OCI-LY7 (cell line): ENCODE measurements around the gene JADE3. TPM values are rescaled to one million over a fixed set of nuclear protein-coding genes. Genes with fewer than 3 reads are reported as not detected.

Experiments
- BruUV-seq: library from RNA; stranded (reverse); fragments of 400-500 nt; replicated peaks from 2 replicates; lab custom pipeline; 2021; lab: Mats Ljungman, UMichigan
- CTCF ChIA-PET: fragments of 300-600 bp; sonication (Branson Sonifier 250); formaldehyde crosslinking; loops from one replicate; lab custom pipeline; 2022; ENCODE audit warnings: antibody characterized with exemption; ENCODE audit not compliant: unreplicated experiment; lab: Charles Lee
- POLR2A ChIA-PET: fragments of 300-600 bp; sonication (Branson Sonifier 250); formaldehyde crosslinking; loops from one replicate; lab custom pipeline; 2022; ENCODE audit warnings: antibody characterized with exemption; lab: Charles Lee
- DNase-seq: peaks from one replicate; pipeline ENCODE4 v3.0.0-alpha.2; 2015; ENCODE audit warnings: low spot score
- H2AFZ ChIP-seq: fragments of 200-600 bp; sonication (generic), shearing (Covaris generic); 2 replicates; pipeline ENCODE4 v1.6.1; 2014; ENCODE audit warnings: mild to moderate bottlenecking, antibody characterized with exemption, low read length, moderate library complexity
- H3K27ac ChIP-seq: fragments of 200-600 bp; sonication (generic); 2 replicates; pipeline ENCODE4 v1.5.1; 2014; ENCODE audit warnings: mixed run types, low read depth, mild to moderate bottlenecking, moderate library complexity, low read length, inconsistent platforms; ENCODE audit not compliant: poor library complexity, severe bottlenecking
- H3K36me3 ChIP-seq: fragments of 200-600 bp; sonication (generic); 2 replicates; pipeline ENCODE4 v1.6.1; 2014; ENCODE audit warnings: mild to moderate bottlenecking, antibody characterized with exemption, low read length, moderate library complexity, mixed read lengths; ENCODE audit not compliant: insufficient read depth
- H3K4me1 ChIP-seq: fragments of 200-600 bp; sonication (generic); 2 replicates; pipeline ENCODE4 v1.5.1; 2014; ENCODE audit warnings: mild to moderate bottlenecking, low read length; ENCODE audit not compliant: insufficient read depth, poor library complexity, severe bottlenecking
- H3K4me2 ChIP-seq: fragments of 200-600 bp; sonication (generic); 2 replicates; pipeline ENCODE4 v1.6.1; 2014; ENCODE audit warnings: mild to moderate bottlenecking, low read length
- H3K4me3 ChIP-seq: fragments of 200-600 bp; sonication (generic); 2 replicates; pipeline ENCODE4 v1.5.1; 2014; ENCODE audit warnings: mild to moderate bottlenecking, low read depth, low read length; ENCODE audit not compliant: poor library complexity, severe bottlenecking
- H3K79me2 ChIP-seq: fragments of 200-600 bp; sonication (generic); 2 replicates; pipeline ENCODE4 v1.6.1; 2016; ENCODE audit warnings: low read depth, mild to moderate bottlenecking, low read length, moderate library complexity, mixed read lengths; ENCODE audit not compliant: insufficient read depth
- H3K9me2 ChIP-seq: fragments of 200-600 bp; sonication (generic); 2 replicates; pipeline ENCODE4 v1.6.1; 2016; ENCODE audit warnings: mild to moderate bottlenecking, low read length, mixed read lengths; ENCODE audit not compliant: insufficient read depth
- H3K9me3 ChIP-seq: fragments of 200-600 bp; sonication (generic); 2 replicates; pipeline ENCODE4 v1.6.1; 2014; ENCODE audit warnings: mild to moderate bottlenecking, mixed run types, low read length, mixed read lengths
- H4K20me1 ChIP-seq: fragments of 200-600 bp; sonication (generic); 2 replicates; pipeline ENCODE4 v1.6.1; 2014; ENCODE audit warnings: mild to moderate bottlenecking, antibody characterized with exemption, low read length, moderate library complexity, mixed read lengths; ENCODE audit not compliant: insufficient read depth
- EZH2phosphoT487 ChIP-seq: fragments of 200-600 bp; sonication (generic); IDR thresholded peaks from 2 replicates; pipeline ENCODE4 v1.6.1; 2018; ENCODE audit warnings: low read depth, borderline replicate concordance, mild to moderate bottlenecking, mixed run types, antibody characterized with exemption, low read length, moderate library complexity, mixed read lengths
- intact Hi-C: fragments of 100-400 bp; cut with micrococcal nuclease; formaldehyde crosslinking; loops from one replicate; pipeline ENCODE4 v1.10.0; 2022; ENCODE audit not compliant: unreplicated experiment
- total RNA-seq, 2 experiments: library from RNA; depleted of rRNA in 1 of 2; stranded (reverse); fragments of >200 nt in 1 of 2; shearing (Covaris generic) in 1 of 2; gene quantifications; 2 replicates each; pipeline ENCODE4 v1.2.3, GENCODE V29; 2014 to 2022
- TF ChIP-seq, protein P1 (sequence below): fragments of 200-600 bp; sonication (generic); conservative IDR thresholded peaks from 2 replicates; pipeline ENCODE4 v1.5.1; 2014; ENCODE audit warnings: mild to moderate bottlenecking, antibody characterized with exemption, low read length, moderate library complexity, mixed read lengths

JADE3 gene
- total RNA-seq, 2 experiments from 2014 or later = 6.1 to 10.7 TPM

DNA sequence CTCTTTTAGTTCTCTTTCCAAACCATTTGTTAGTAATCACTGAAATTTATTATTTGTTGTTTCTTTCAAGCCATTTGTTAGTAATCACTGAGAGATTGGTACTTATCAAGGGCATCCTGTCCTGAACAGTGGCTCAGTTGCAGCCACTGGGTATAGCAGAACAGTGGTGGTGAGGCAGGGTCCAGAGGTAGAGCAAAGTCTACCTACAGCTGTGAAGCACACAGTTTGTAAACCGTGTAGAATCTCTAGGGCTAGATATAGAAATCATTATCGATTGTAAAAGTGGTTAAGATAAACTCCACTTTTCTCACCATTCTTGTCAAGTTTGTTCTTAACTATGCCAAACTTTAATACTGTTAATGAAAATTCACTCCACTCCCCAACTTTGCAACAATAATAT is 4.1 kb downstream of the JADE3 start:
- Histone ChIP-seq H3K4me3 (no peak overlapping the region), H4K20me1 (no peaks in the 10 kb centered on the region), H3K36me3 (peaks cover 3% of the 10 kb centered on the region; the same call in 1 of the 2 replicates), H3K27ac (no peak overlapping the region), H2AFZ (no peak overlapping the region), H3K79me2 (peaks cover 10% of the 10 kb centered on the region; the same call in 1 of the 2 replicates), H3K4me2 (no peak overlapping the region), H3K9me3 (no peaks in the 10 kb centered on the region; the same call in 1 of the 2 replicates), H3K4me1 (peaks cover 7% of the 10 kb centered on the region), H3K9me2 (no peaks in the 10 kb centered on the region)
- no peak for TF ChIP-seq EZH2phosphoT487
- ChIA-PET CTCF (no interaction called here), POLR2A (no interaction called here)
- no peak for DNase-seq
- intact Hi-C loops = no loop called here
- no TSS peak for BruUV-seq

DNA sequence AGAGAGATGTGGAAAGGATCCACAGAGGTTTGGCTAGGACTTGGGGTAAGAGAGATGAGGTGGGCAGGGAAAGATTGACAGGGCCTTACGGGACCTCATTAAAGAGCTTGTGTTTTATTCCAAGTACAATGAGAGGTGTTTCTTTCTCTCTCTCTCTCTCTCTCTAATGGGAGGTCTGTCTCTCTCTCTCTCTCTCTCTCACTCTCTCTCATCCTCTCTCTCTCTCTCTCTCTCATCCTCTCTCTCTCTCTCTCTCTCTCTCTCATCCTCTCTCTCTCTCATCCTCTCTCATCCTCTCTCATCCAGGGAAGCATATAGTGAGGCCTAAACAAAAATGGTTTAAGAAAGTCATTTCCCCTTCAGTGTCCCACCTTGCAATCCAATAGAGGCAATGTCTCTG is 5.4 kb downstream of the JADE3 start:
- ChIA-PET CTCF (no interaction called here), POLR2A (interaction anchor here (0.6 kb wide), 1 partner anchor 199 kb away, joined by 4 read pairs; no protein-coding TSS in a partner anchor)
- H3K36me3 ChIP-seq = peaks cover 3% of the 10 kb centered on the region; the same call in 1 of the 2 replicates
- no peak overlapping the region for H3K27ac ChIP-seq
- no peak for DNase-seq
- TF ChIP-seq, protein P1, sequence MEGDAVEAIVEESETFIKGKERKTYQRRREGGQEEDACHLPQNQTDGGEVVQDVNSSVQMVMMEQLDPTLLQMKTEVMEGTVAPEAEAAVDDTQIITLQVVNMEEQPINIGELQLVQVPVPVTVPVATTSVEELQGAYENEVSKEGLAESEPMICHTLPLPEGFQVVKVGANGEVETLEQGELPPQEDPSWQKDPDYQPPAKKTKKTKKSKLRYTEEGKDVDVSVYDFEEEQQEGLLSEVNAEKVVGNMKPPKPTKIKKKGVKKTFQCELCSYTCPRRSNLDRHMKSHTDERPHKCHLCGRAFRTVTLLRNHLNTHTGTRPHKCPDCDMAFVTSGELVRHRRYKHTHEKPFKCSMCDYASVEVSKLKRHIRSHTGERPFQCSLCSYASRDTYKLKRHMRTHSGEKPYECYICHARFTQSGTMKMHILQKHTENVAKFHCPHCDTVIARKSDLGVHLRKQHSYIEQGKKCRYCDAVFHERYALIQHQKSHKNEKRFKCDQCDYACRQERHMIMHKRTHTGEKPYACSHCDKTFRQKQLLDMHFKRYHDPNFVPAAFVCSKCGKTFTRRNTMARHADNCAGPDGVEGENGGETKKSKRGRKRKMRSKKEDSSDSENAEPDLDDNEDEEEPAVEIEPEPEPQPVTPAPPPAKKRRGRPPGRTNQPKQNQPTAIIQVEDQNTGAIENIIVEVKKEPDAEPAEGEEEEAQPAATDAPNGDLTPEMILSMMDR = no peak
- no peak for TF ChIP-seq EZH2phosphoT487
- H3K9me2 ChIP-seq = no peaks in the 10 kb centered on the region
- H3K9me3 ChIP-seq = no peaks in the 10 kb centered on the region; the same call in 1 of the 2 replicates
- no peaks in the 10 kb centered on the region for H4K20me1 ChIP-seq
- H3K4me1 ChIP-seq = peaks cover 7% of the 10 kb centered on the region
- H3K79me2 ChIP-seq = peaks cover 10% of the 10 kb centered on the region; the same call in 1 of the 2 replicates
- H3K4me2 ChIP-seq = no peak overlapping the region
- H2AFZ ChIP-seq = no peak overlapping the region
- BruUV-seq = no TSS peak
- intact Hi-C loops = no loop called here
- H3K4me3 ChIP-seq = no peak overlapping the region

DNA sequence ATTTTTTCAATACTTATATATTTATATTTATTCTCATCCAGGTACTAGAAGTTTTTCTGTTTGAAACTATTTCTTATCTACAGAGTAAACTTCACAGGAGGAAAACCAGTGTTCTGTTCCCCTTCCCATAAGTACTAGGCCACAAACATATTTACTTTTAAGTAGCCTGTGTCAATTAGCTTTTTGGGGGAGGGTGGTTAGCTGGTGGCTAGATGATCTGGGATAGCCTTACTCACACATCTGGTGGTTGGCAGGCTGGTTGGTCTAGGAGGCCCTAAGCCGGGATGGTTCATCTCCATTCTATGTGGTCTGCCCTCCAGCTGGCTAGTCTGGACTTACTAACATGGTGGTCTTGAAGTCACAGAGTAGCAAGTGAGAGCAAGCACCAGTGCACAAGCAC is 6.2 kb downstream of the JADE3 start:
- intact Hi-C loops = no loop called here
- no peak overlapping the region for H3K4me2 ChIP-seq
- H3K4me1 ChIP-seq = peaks cover 7% of the 10 kb centered on the region
- H3K9me3 ChIP-seq = no peaks in the 10 kb centered on the region; the same call in 1 of the 2 replicates
- CTCF ChIA-PET = no interaction called here
- TF ChIP-seq EZH2phosphoT487 = no peak
- TF ChIP-seq, protein P1 = no peak
- no peak for DNase-seq
- BruUV-seq = no TSS peak
- H3K79me2 ChIP-seq = peaks cover 10% of the 10 kb centered on the region; the same call in 1 of the 2 replicates
- H3K9me2 ChIP-seq = no peaks in the 10 kb centered on the region
- H3K27ac ChIP-seq = no peak overlapping the region
- H4K20me1 ChIP-seq = no peaks in the 10 kb centered on the region
- no peak overlapping the region for H2AFZ ChIP-seq
- POLR2A ChIA-PET = no interaction called here
- no peak overlapping the region for H3K4me3 ChIP-seq
- H3K36me3 ChIP-seq = peaks cover 3% of the 10 kb centered on the region; the same call in 1 of the 2 replicates
